ENCODE measurements around the gene RRAS. TPM values are rescaled to one million over a fixed set of nuclear protein-coding genes. Genes with fewer than 3 reads are reported as not detected.

RRAS gene
- total RNA-seq, 3 donors from 2014 or later, result 43.9 to 89.8 (median 48.6) TPM

GRCh38 chr19:49678985-49679770 is 39.2 kb upstream of the RRAS start:
- H3K4me1 ChIP-seq (ENCODE audit: low read depth), result peaks cover 27% of the 10 kb centered on the region

GRCh38 chr19:49677901-49678674 is 38.1 kb upstream of the RRAS start:
- intact Hi-C loops (cut with DNase I, micrococcal nuclease), result no loop called here
- DNase-seq (peak; percentile 83 to 86 (median 84)), ATAC-seq (no peak)
- peak; percentile 21 for TF ChIP-seq CTCF (IDR thresholded peaks at IDR 0.05)
- peak overlapping the region; percentile 88 for H3K4me3 ChIP-seq
- H3K4me1 ChIP-seq (ENCODE audit: low read depth), result peaks cover 27% of the 10 kb centered on the region
- peaks cover 6% of the 10 kb centered on the region for H3K36me3 ChIP-seq (ENCODE audit: low read depth)
- H3K9me3 ChIP-seq, result no peaks in the 10 kb centered on the region

More at GRCh38 chr19:49678985-49679770, 39.2 kb upstream of the RRAS start:
- Histone ChIP-seq H3K4me3 (no peak overlapping the region), H3K36me3 (ENCODE audit: low read depth) (peaks cover 6% of the 10 kb centered on the region), H3K9me3 (no peaks in the 10 kb centered on the region)
- TF ChIP-seq CTCF (IDR thresholded peaks at IDR 0.05), result no peak
- DNase-seq (peak in 1 of 3 donors; percentile 57), ATAC-seq (no peak)
- intact Hi-C loops (cut with DNase I, micrococcal nuclease), result no loop called here

- Histone ChIP-seq H3K4me3 (peak within 1 kb of the TSS; percentile 88), H3K4me1 (ENCODE audit: low read depth) (peaks cover 27% of the 10 kb centered on the region), H3K9me3 (no peaks in the 10 kb centered on the region), H3K36me3 (ENCODE audit: low read depth) (peaks cover 6% of the 10 kb centered on the region)
- no peak for TF ChIP-seq CTCF (IDR thresholded peaks at IDR 0.05)
- intact Hi-C loops (cut with DNase I, micrococcal nuclease), result no loop called here
- ATAC-seq (peak; percentile 10), DNase-seq (peak in 2 of 3 donors; percentile 53 to 76)
Observed at GRCh38 chr19:49677231-49677900, 37.4 kb upstream of the RRAS start, which contains the start of gene PRMT1. TSS of gene PRMT1 (plus strand) at chr19:49677271. CDS start at chr19:49677281, 10 bp downstream.

GRCh38 chr19:49676784-49677230 is 36.9 kb upstream of the RRAS start:
- TF ChIP-seq CTCF (IDR thresholded peaks at IDR 0.05), result no peak
- peak; percentile 99 to 100 (median 99) for DNase-seq
- Histone ChIP-seq H3K4me1 (ENCODE audit: low read depth) (peaks cover 32% of the 10 kb centered on the region), H3K4me3 (peak overlapping the region; percentile 88), H3K9me3 (no peaks in the 10 kb centered on the region), H3K36me3 (ENCODE audit: low read depth) (peaks cover 6% of the 10 kb centered on the region)
- intact Hi-C loops (cut with DNase I, micrococcal nuclease), result no loop called here
- ATAC-seq, result peak; percentile 83

DNA sequence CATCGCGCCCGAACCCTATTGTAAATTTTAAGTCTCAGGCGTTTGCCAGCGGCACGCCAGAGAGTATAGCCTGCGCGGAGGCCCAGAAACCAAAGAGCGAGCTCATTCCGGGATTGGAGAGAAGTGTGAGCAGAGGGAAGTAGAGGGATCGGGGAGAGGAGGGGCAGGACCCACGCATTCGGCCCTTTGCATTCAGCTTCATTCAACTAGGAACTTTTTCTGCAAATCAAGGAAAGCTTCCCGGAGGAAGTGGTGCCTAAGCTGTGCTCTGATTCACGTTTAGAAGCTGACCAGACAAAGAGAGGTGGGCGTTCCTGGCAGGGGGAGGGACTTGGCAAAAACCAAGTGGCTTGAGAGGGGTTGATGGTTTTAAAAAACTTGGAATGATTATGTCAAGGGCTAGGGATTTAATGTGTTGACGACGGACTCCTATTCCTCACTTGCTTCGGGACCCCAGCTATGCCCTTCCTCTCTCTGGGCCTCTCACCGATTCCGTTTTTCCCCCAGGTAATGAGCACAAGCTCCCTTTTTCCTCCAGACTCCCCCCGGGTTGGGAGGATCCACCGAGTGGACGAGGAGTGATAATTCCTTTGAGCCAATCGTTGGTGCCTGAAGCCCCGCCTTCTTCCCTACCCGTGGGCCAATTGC is 36.3 kb upstream of the RRAS start:
- intact Hi-C loops (cut with DNase I, micrococcal nuclease), result no loop called here
- ATAC-seq (peak; percentile 60), DNase-seq (peak; percentile 86 to 90 (median 89))
- no peak for TF ChIP-seq CTCF (IDR thresholded peaks at IDR 0.05)
- H3K36me3 ChIP-seq (ENCODE audit: low read depth), result peaks cover 6% of the 10 kb centered on the region
- peaks cover 36% of the 10 kb centered on the region for H3K4me1 ChIP-seq (ENCODE audit: low read depth)
- H3K9me3 ChIP-seq, result no peaks in the 10 kb centered on the region
- peak overlapping the region; percentile 88 for H3K4me3 ChIP-seq

Data from mucosa of descending colon (tissue), 3 donors.